BJ (cell line): Measurements from ENCODE around the gene UBE2QL1. TPM values are rescaled to one million over a fixed set of nuclear protein-coding genes. Genes with fewer than 3 reads are reported as not detected.

Experiments
- CTCF ChIA-PET: fragments of 350-600 bp; formaldehyde crosslinking; extraction: SDS; loops from one replicate; lab custom pipeline; 2021; ENCODE audit warnings: antibody characterized with exemption, inconsistent platforms; lab: Yijun Ruan, JAX
- POLR2A ChIA-PET: fragments of 300-600 bp; sonication (Branson Sonifier 250); formaldehyde crosslinking; extraction: SDS; loops from one replicate; lab custom pipeline; 2021; ENCODE audit warnings: antibody characterized with exemption; lab: Charles Lee
- DNase-seq: peaks from one replicate; pipeline ENCODE4 v3.0.0-alpha.2; 2011; ENCODE audit warnings: low read depth
- H3K27me3 ChIP-seq: 2 replicates; pipeline ENCODE4 v1.6.0; 2011; ENCODE audit warnings: low read length; ENCODE audit not compliant: control insufficient read depth, insufficient read depth
- H3K36me3 ChIP-seq: 2 replicates; pipeline ENCODE4 v1.5.1; 2011; ENCODE audit warnings: low read length; ENCODE audit not compliant: control insufficient read depth, insufficient read depth
- H3K4me3 ChIP-seq: 2 replicates; pipeline ENCODE4 v1.5.1; 2011; ENCODE audit warnings: low read depth, mild to moderate bottlenecking, control low read depth, low read length
- polyA plus RNA-seq: library from polyadenylated mRNA; depleted of rRNA; stranded (reverse); fragments of >200 nt; gene quantifications from 2 replicates; pipeline ENCODE4 v1.2.3, GENCODE V29; 2011
- TF ChIP-seq, protein P1 (sequence below): IDR thresholded peaks from 2 replicates; pipeline ENCODE4 v1.5.1; 2011; ENCODE audit warnings: low read depth, mild to moderate bottlenecking, control low read depth, inconsistent platforms, low read length, moderate library complexity; ENCODE audit not compliant: insufficient read depth

Gene UBE2QL1
- polyA plus RNA-seq, 1 experiment = not detected

GRCh38 chr5:6417657-6418056 lies 31.0 kb upstream of the UBE2QL1 start:
- CTCF ChIA-PET = interaction anchor here (0.6 kb wide), 2 partner anchors 178 to 287 kb away, joined by 3 read pairs; no protein-coding TSS in a partner anchor
- TF ChIP-seq, protein P1, sequence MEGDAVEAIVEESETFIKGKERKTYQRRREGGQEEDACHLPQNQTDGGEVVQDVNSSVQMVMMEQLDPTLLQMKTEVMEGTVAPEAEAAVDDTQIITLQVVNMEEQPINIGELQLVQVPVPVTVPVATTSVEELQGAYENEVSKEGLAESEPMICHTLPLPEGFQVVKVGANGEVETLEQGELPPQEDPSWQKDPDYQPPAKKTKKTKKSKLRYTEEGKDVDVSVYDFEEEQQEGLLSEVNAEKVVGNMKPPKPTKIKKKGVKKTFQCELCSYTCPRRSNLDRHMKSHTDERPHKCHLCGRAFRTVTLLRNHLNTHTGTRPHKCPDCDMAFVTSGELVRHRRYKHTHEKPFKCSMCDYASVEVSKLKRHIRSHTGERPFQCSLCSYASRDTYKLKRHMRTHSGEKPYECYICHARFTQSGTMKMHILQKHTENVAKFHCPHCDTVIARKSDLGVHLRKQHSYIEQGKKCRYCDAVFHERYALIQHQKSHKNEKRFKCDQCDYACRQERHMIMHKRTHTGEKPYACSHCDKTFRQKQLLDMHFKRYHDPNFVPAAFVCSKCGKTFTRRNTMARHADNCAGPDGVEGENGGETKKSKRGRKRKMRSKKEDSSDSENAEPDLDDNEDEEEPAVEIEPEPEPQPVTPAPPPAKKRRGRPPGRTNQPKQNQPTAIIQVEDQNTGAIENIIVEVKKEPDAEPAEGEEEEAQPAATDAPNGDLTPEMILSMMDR = no peak
- Histone ChIP-seq H3K36me3 (no peaks in the 10 kb centered on the region), H3K4me3 (no peak overlapping the region), H3K27me3 (no peaks in the 10 kb centered on the region)
- DNase-seq = no peak
- POLR2A ChIA-PET = no interaction called here

GRCh38 chr5:6418679-6419276 lies 29.9 kb upstream of the UBE2QL1 start:
- Histone ChIP-seq H3K36me3 (no peaks in the 10 kb centered on the region), H3K4me3 (no peak overlapping the region), H3K27me3 (no peaks in the 10 kb centered on the region)
- ChIA-PET POLR2A (no interaction called here), CTCF (interaction anchor here (1.0 kb wide), 1 partner anchor 21 kb away, joined by 3 read pairs; no protein-coding TSS in a partner anchor)
- no peak for DNase-seq
- TF ChIP-seq, protein P1 = no peak

DNA sequence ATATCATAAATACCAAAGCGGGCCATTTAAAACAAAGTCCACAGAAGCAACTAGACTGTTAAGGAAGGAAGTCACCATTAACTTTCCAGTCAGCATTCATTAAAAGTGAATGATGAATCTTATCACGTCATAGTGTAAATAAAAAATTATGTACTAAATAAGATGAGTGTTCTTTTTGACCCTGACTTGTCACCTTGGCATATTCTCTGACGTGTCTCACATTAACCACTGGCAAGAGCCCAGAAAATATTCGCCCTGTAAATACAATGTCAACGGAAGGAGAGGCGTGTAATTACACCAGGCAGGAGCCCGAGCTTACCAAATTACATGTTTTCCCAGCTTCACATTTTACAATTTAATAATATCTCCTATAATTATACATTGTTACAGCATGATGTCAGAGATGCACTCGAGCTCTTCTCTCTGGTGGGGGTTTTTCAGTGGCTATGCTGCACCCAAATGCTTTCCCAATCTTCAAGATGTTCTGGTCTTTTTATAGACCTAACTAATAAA lies 29.3 kb upstream of the UBE2QL1 start:
- TF ChIP-seq, protein P1 = no peak
- Histone ChIP-seq H3K27me3 (no peaks in the 10 kb centered on the region), H3K36me3 (no peaks in the 10 kb centered on the region), H3K4me3 (no peak overlapping the region)
- DNase-seq = no peak
- ChIA-PET CTCF (interaction anchor here (1.0 kb wide), 1 partner anchor 20 kb away, joined by 3 read pairs; no protein-coding TSS in a partner anchor), POLR2A (no interaction called here)

- DNase-seq = no peak
- H3K36me3 ChIP-seq = no peaks in the 10 kb centered on the region
- no peaks in the 10 kb centered on the region for H3K27me3 ChIP-seq
- ChIA-PET POLR2A (no interaction called here), CTCF (no interaction called here)
- TF ChIP-seq, protein P1 = no peak
- H3K4me3 ChIP-seq = no peak overlapping the region
These were observed 25.1 kb upstream of the UBE2QL1 start for GRCh38 chr5:6423327-6424109.

GRCh38 chr5:6424110-6424659 lies 24.5 kb upstream of the UBE2QL1 start:
- TF ChIP-seq, protein P1 = no peak
- DNase-seq = no peak
- ChIA-PET POLR2A (no interaction called here), CTCF (no interaction called here)
- Histone ChIP-seq H3K36me3 (no peaks in the 10 kb centered on the region), H3K27me3 (no peaks in the 10 kb centered on the region), H3K4me3 (no peak overlapping the region)
